HG02798 (cell line): ENCODE results near the gene UTP3.
"Not testable (repeated sequence)": the region's sequence is repeated elsewhere in the genome, so short reads cannot be mapped to it uniquely, and the experiment has no call there.

Source experiments
- ATAC-seq: cut with Tn5 transposase; IDR thresholded peaks from one replicate; pipeline ENCODE4 v1.9.1; 2021; ENCODE audit warnings: mild to moderate bottlenecking; ENCODE audit not compliant: unreplicated experiment, poor library complexity

The UTP3 gene, protein sequence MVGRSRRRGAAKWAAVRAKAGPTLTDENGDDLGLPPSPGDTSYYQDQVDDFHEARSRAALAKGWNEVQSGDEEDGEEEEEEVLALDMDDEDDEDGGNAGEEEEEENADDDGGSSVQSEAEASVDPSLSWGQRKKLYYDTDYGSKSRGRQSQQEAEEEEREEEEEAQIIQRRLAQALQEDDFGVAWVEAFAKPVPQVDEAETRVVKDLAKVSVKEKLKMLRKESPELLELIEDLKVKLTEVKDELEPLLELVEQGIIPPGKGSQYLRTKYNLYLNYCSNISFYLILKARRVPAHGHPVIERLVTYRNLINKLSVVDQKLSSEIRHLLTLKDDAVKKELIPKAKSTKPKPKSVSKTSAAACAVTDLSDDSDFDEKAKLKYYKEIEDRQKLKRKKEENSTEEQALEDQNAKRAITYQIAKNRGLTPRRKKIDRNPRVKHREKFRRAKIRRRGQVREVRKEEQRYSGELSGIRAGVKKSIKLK

DNA sequence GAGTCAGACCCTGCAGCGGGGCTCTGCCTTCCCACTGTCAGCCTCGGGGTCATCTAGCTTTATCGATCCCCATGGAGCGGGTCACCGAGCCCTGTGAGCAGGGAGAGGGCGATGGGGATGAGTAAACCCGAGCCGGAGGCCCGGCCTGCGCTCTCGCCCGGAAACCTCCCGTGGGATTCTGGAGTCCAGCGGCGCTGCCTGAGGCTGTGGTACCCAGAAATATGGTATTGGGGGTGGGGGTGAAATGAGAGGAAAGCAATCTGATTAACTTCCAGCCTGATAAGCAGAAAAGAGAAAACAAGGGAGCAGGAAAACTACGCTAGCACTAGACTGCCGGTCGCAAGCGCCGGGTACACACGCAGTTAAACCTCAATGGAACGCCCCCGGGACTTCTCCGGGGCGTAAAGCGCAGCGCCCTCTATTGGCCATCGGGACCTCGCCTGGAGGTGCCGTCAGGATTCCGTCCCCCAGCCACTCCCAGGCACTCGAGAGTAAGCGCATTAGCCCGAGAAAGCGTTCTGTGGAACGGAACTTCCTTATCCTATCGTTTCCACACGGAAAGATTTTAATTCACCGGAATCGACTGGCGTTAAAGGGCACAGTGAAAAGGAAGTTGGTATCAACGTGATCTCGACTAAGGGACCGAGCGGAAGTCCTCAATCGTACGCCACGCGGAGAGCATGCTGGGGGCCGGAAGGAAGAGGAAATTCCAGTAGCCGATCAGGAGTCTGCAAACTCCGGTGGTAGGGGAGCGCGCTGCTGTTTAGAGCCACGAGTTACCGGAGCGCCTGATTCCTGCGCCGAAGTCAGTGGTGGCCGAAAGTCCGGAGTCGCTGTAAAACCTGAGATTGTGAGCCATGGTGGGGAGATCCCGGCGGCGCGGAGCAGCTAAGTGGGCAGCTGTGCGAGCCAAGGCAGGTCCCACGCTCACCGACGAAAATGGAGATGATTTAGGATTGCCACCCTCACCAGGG, at the start of gene UTP3:
Gene UTP3 (plus strand): TSS at position 712 of the 974 bp plus-strand sequence. CDS start 146 bp downstream, at position 858.
- peak; percentile 94 for ATAC-seq

DNA sequence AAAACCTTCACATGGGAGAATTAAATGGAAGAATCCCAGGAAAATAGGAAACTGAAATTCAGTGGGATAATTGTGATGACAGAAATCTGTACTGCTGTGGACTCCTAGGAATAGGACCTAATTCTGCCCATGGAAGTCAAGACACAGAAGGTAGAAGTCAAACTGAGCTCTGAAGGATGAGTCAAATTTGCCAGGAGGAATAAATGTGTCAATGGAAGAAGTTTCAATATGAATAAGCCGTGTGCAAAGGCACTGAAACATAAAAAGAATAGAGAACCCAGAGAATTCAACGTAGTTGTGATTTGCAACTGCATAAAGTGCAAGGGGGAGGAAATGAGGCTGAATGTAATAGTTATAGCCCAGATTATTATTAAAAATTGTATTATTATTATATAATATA, 48.1 kb upstream of the UTP3 start:
- ATAC-seq = no peak

DNA sequence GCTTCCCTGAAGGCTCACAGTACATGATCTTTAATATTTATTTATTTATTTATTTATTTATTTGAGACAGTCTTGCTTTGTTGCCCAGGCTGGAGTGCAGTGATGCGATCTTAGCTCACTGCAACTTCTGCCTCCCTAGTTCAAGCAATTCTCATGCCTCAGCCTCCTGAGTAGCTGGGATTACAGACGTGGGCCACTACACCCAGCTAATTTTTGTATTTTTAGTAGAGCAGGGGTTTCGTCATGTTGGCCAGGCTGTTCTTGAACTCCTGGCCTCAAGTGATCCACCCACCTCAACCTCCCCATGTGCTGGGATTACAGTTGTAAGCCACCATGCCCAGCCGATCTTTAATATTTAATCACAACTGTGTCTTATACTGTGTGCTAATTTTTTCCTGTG, 37.6 kb upstream of the UTP3 start:
- not testable (repeated sequence) for ATAC-seq

DNA sequence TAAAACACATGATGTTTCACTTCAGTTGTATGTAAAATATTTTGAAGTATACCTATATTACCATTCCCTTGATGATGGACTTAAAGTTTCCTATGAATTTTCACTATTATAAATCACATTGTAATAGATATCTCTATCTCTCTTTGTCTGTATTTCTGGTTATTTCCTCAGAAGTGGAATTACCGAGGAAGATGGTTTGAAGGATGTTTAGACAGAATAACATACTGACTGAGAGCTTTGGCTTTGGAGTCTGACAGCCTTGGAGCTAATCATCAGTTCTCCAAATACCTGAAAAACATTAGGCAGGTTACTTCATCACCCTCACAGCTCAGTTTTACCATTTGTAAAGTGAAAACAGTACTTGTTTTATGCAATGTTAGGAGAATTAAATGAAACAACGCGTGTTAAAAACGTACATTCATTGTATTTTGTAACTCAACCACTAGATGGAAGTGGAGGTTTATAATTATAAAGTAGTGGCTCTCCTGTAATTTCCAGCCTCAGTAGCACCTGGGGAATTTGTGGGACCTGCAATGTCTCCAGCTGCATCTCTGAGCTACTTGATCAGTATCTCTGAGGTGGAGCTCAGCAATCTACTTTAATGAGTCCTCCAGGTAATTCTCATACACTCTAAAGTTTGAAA, 36.3 kb upstream of the UTP3 start:
- ATAC-seq = no peak

DNA sequence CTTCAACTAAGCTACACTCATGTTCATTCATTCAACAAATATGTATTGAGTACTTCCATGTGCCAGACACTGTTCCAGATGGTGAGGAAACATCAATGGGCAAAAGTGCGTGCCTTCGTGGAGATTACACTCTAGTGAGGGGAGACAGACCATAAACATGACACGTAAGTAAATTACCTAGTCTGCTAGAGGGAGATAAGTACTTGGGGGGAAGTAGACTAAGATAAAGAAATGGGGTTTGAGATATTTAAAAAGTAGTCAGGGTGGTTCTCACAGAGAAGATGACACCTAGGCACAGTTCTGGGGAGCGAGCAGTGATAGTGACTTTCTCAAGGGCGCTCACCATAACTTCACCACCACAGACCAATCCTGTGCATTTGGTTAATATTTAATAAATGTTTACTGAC, 33.7 kb upstream of the UTP3 start:
- no peak for ATAC-seq

DNA sequence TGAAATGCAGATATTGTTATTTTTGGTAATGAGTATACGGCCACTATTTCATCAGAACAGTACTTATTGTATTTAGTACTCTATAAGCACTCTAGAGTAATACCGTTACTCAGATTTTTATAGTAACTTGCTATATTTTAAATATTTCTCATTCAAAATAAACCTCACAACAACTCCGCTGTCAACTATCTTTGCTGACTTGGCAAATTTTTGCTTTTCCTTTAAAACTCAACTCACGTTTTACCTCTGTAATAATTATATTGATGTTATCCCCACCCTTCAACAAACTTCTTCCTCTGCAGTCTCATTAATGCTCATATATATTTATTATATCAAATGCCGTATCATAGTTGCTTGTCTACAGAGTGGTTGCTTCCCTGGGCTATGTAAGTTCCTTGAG, 31.0 kb upstream of the UTP3 start:
- no peak for ATAC-seq

DNA sequence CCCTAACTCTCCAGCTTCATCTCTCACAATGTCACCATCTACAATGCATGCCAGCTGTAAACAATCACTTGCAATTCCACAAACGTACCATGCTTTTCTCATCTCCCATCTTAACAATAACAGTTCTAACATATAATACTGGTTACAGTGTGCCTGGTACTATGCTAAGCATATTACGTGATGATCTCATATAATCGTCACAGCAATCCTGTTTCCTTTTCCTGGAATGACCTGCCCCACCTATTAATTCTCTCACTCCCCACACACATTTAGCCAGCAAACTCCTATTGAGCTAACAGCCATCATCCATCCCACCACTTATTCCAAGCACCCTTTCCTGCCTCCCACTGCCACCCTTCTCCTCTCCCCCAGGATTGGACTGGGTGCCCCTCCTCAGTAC, 29.9 kb upstream of the UTP3 start:
- ATAC-seq = no peak

DNA sequence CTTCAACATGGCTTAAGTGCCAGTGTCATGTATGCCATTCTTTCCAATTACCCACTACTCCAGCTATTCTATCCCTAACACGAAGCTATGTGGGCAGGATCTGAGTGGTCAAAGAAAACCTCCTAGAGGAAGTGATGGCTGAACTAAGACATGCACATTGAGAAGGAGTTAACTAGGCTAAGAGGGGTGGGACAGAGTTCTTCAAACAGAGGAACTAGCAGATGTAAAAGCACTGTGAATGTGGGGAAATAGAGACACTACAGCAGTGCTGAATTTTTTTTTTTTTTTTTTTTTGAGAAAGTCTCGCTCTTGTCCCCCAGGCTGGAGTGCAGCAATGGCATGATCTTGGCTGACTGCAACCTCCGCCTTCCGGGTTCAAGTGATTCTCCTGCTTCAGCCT, 28.2 kb upstream of the UTP3 start:
- no peak for ATAC-seq

DNA sequence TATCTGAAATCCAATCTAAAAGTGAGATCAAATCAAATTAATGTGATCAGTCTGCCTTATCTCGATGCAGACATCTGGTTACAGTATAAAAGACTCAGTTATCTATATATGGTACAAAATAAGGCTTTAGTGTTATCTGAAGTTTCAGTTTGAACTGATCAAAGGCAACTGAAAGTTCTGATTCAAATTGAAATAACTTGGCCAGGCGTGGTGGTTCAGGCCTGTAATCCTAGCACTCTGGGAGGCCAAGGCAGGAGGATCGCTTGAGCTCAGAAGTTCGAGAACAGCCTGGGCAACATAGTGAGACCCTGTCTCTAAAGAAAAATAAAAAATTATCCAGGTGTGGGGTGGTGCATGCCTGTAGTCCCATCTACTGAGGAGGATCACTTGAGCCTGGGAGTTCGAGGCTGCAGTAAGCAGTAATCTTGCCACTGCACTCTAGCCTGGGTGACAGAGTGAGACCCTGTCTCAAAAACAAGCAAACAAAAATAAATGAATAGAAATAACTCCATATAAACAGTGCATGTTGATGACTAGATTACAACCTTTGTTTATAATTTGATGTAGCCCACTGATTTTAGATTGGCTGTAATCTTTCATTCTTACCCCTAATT, 26.9 kb upstream of the UTP3 start:
- ATAC-seq = peak; percentile 72

DNA sequence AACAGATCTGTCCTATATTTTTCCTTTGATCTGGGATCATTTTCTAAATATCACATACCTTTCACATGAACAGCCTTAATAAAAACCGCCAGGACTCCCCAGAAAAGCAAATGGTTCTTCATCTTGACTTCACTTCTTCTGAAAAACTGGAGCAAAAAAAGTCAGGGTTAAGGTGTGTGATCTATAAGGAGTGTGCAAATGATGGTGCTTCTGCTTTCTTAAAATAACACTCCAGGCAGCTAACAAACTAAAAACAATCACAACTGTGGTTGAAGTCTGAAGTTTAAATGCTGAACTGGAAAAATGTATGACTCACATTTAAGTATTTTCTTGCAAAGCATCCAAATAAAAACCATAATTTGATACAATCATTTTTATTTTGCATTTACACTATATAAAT, 22.0 kb upstream of the UTP3 start, which contains the start of gene JCHAIN:
Gene JCHAIN (minus strand): TSS at position 140 of the 400 bp plus-strand sequence. CDS start 18 bp downstream, at position 122.
- ATAC-seq = peak; percentile 62

DNA sequence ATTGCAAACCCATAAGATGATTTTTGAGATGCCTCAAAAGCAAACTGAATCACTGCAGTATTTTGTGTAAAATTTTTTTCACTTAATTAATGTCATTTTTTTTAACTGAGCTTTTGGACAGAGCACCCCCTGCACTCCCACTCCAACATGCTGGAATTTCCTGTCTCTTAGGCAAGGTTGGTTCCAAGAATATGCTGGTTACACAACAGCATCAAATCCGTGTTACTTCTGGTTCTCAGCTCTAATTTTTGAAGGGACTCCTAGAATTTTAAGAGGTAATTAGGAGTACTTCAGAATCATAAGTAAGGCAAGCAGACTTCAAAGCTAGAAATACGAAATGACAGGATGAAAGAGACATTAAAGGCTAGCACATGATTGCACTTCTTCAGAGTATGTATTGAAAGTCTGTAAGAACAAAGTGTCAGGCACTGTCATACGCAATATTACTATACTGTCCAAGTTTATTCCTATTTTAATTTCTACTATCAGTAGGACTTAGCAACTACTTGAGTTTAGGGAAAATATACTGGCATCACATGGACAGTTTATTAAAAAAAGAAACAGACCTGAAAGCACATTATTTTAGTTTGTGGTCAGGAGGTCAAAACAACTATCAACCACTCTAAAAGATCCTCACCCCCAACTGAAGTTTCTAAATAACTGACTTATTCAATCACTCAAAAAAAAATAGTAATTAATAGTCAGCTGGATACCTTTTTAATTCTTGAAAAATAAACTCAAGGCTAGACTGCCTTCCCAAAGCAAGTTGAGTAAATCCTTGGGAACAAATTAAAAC, 20.4 kb upstream of the UTP3 start:
- no peak for ATAC-seq

DNA sequence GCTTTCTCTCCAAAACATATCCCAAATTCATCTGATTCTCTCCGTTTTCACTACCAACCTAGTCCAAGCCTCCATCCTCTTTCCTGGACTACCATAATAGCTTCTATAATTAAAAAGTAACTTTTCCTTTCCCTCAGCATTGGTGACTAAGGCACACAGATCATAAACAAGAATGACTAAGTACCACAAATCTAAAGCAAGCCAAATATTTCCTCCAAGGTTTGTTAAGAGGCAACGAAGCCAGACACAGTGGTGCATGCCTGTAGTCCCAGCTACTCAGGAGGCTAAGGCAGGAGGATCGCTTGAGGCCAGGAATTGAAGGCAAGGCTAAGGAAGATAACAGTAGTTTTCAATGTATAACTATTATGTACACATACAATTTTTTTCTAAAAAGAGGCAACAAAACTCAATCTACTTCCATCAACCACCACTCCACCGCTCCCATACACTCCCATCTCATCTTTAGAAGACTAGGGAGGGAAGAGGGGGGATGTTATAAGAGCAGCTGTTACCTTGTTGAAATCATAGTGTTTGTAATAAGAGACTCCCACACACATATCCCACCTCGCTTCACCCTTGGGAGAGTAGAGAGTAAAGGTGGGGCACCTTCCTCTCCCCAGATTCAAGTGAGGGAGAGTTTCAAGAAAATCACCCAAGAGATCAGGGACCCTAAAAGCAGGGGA, 17.9 kb upstream of the UTP3 start:
- no peak for ATAC-seq

DNA sequence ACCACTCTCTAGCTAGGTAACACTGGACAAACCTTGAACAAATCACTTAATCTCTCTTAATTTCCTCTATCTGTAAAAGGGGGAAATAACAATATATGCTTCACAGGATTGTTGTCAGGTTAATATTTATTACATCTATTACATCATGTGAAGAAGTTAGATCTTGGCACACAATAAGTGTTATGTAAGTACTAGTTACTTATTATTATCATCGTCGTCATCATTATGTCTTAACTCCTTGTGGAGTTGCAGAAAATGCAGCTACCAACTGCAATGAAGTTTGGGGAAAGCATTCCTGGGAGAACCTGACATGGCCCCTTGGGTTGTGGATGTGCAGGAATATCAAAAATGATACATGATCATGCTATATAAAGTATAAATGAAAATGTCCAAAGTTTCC, 17.2 kb upstream of the UTP3 start:
- no peak for ATAC-seq

DNA sequence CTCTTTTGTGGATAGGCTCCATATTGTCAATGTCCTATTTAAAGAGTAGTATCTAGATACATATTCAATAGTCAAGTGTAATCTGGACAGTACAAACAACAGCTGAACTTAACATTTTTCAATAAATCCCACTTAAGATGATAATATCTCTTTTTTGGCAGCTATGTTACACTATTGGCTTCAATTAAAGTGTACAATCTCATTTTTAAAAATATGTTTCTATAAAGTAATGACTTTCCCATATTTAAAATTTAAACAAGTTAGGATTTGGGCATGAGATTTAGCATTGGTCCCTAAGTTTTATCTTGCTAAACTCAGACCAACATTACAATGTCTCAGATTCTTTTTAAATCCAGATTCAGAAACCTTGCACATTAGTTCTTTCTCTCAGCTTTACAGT, 14.1 kb upstream of the UTP3 start:
- no peak for ATAC-seq

DNA sequence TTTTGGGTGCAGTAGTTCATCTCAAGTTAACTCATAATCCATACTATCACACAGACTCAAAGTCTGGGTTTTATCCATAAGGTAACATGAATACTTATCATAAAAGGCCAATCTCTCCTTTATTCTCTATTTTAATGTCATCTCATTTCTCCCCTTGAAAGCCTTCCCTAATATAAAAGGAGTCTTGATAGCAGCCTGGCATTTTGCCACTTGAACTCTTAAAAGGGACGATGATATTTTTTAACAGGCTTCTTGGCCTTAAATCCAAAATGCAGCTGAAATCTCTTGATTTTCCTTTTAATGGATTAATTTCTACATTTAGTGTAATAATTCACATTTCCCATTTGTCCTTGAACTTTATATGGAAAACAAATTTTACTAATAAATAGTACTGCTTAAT, 13.6 kb upstream of the UTP3 start:
- ATAC-seq = no peak

DNA sequence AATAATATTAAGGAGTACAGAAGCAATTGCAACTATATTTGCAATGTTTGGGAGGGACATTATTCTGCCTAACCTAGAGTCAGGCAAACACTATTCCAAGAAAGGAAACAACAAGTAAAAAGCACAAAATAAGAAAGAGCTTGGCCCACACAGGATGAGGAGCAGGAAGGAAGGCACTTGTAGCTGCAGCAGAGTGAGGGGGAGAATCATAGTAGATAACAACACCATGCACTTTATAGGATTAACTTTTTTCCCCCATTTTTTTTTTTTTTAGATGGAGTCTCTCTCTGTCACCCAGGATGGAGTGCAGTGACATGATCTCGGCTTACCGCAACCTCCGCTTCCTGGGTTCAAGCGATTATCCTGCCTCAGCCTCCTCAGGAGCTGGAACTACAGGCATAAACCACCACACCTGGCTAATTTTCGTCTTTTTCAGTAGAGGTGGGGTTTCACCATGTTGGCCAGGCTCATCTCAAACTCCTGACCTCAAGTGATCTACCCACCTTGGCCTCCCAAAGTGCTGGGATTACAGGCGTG, 11.7 kb upstream of the UTP3 start:
- no peak for ATAC-seq

DNA sequence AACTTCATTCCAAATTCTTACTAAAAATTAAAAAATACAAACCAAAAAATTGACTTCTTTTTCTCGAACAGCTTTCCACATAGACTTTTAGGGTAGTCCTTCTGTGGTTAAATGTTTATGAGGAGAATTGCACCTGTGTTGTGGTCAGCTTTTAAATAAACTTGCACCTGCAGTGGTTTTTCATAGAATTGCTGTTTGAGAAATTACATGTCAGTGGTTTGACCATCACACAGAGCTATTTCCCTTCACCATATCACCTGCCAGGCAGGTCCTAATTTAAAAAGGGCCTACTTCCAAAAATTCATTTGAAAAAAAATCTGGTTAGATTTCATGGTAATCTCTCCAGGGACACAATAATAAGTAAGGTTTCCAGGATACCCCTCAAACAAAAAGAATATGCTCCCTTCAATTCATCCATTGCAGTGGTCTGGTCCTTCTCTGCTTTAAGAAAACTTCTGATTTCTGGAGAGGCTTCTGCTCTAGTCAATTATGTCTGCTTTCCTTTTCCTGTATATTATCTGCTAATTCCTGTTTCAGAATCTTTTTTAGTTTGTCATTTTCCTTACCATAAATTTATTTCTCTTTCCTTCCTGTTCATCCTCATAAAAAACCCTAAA, 9.8 kb upstream of the UTP3 start:
- peak; percentile 88 for ATAC-seq

DNA sequence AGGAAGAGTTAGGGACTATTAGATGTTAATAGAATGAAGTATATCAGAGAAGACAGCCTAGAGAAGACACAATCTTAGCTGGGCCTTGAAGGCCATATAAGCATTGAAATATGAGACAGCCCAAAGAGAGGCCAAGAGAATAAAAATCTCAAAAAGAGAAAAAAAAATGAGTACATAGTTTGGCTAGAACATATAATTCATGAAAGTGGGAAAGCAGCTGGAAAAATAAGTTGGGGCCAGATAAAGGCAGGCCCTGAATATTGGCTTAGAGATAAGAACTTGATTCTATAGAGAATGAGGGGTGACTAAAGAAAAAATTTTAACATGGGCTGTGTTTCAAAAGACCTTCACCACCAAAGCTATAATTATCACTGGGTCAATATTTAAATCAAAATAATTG, 7.4 kb upstream of the UTP3 start:
- no peak for ATAC-seq
